SK-N-SH treated with all-trans-retinoic acid at 6 μM for 48 hours (cell line): ENCODE measurements around the gene SNX8.

Source experiments
- ATAC-seq: fragments of 200-7000 bp; cut with Tn5 transposase; 3 replicates; pipeline ENCODE4 v1.9.1; 2020; ENCODE audit warnings: mild to moderate bottlenecking, moderate library complexity
- ARNTL ChIP-seq: fragments of 450-650 bp; formaldehyde crosslinking; IDR thresholded peaks from 2 replicates; pipeline ENCODE4 v1.5.0; 2020; ENCODE audit warnings: low read depth, mild to moderate bottlenecking, moderate library complexity, borderline replicate concordance
- CSDC2 ChIP-seq: fragments of 250-450 bp; sonication (Bioruptor Pico); IDR thresholded peaks from 2 replicates; pipeline ENCODE4 v1.5.0; 2020; ENCODE audit warnings: mild to moderate bottlenecking, moderate library complexity
- CSRNP3 ChIP-seq: fragments of 250-450 bp; sonication (Bioruptor Pico); IDR thresholded peaks from 2 replicates; pipeline ENCODE4 v1.5.1; 2021; ENCODE audit warnings: mild to moderate bottlenecking, moderate library complexity
- GLIS3 ChIP-seq: fragments of 250-450 bp; sonication (Bioruptor Pico); IDR thresholded peaks from 2 replicates; pipeline ENCODE4 v1.5.0; 2020; ENCODE audit warnings: mild to moderate bottlenecking, moderate library complexity
- ISL1 ChIP-seq: fragments of 250-450 bp; sonication (Bioruptor Pico); IDR thresholded peaks from 2 replicates; pipeline ENCODE4 v2.1.2; 2022; ENCODE audit warnings: mild to moderate bottlenecking, moderate library complexity
- PATZ1 ChIP-seq: fragments of 250-450 bp; sonication (Bioruptor Pico); IDR thresholded peaks from 2 replicates; pipeline ENCODE4 v1.8.0; 2020; ENCODE audit warnings: mild to moderate bottlenecking, moderate library complexity, borderline replicate concordance
- PPARA ChIP-seq: fragments of 250-450 bp; sonication (Bioruptor Pico); IDR thresholded peaks from 2 replicates; pipeline ENCODE4 v1.5.0; 2020; ENCODE audit warnings: mild to moderate bottlenecking, borderline replicate concordance
- RARB ChIP-seq: fragments of 250-450 bp; sonication (Bioruptor Pico); IDR thresholded peaks from 2 replicates; pipeline ENCODE4 v1.8.0; 2021; ENCODE audit warnings: mild to moderate bottlenecking, moderate library complexity
- TCF4 ChIP-seq: fragments of 250-450 bp; sonication (Bioruptor Pico); IDR thresholded peaks from 2 replicates; pipeline ENCODE4 v1.8.0; 2021; ENCODE audit warnings: mild to moderate bottlenecking, moderate library complexity, borderline replicate concordance
- TOX ChIP-seq: fragments of 250-450 bp; sonication (Bioruptor Pico); IDR thresholded peaks from 2 replicates; pipeline ENCODE4 v1.8.0; 2021; ENCODE audit warnings: mild to moderate bottlenecking, moderate library complexity, borderline replicate concordance
- TSHZ2 ChIP-seq: fragments of 250-450 bp; sonication (Bioruptor Pico); IDR thresholded peaks from 2 replicates; pipeline ENCODE4 v1.5.0; 2020; ENCODE audit warnings: mild to moderate bottlenecking, moderate library complexity
- ZC3H10 ChIP-seq: fragments of 250-450 bp; sonication (Bioruptor Pico); IDR thresholded peaks from 2 replicates; pipeline ENCODE4 v1.5.1; 2021; ENCODE audit warnings: mild to moderate bottlenecking, moderate library complexity
- ZFP3 ChIP-seq: fragments of 250-450 bp; sonication (Bioruptor Pico); IDR thresholded peaks from 2 replicates; pipeline ENCODE4 v1.5.0; 2020; ENCODE audit warnings: mild to moderate bottlenecking, moderate library complexity
- ZNF565 ChIP-seq: fragments of 450-650 bp; formaldehyde crosslinking; conservative IDR thresholded peaks from 2 replicates; pipeline ENCODE4 v1.5.0; 2020; ENCODE audit warnings: low read depth, mild to moderate bottlenecking, moderate library complexity
- ZNF70 ChIP-seq: fragments of 450-650 bp; formaldehyde crosslinking; IDR thresholded peaks from 2 replicates; pipeline ENCODE4 v1.5.0; 2020; ENCODE audit warnings: mild to moderate bottlenecking, moderate library complexity
- ZNF8 ChIP-seq: fragments of 450-650 bp; formaldehyde crosslinking; IDR thresholded peaks from 2 replicates; pipeline ENCODE4 v1.5.0; 2020; ENCODE audit warnings: mild to moderate bottlenecking, moderate library complexity
- TF ChIP-seq, protein P1 (sequence below): fragments of 250-450 bp; sonication (Bioruptor Pico); IDR thresholded peaks from 2 replicates; pipeline ENCODE4 v1.8.0; 2021; ENCODE audit warnings: low read depth, mild to moderate bottlenecking, moderate library complexity, borderline replicate concordance

Gene SNX8

DNA sequence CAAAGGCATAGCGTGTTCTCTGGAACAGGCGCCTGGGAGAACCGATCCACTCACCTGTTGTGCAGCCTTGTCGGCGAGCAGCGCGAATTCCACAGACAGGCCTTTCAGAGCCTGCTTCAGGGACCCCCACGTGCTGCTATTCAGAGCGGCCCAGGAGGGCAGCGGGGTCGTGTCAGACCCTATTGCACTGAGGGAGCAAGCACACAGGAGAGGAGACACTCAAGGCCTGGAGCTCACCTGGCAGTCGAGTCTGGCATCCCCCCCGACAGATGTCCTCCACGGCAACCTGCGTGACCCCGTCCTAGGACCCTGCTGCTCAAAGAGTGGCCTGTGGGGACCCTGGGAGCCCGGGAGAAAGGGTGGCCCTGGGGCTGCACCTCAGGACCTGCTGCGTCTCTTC lies 51.1 kb downstream of the SNX8 start:
- ATAC-seq: no peak

GRCh38 chr7:2261611-2262010 lies 52.6 kb downstream of the SNX8 start:
- ATAC-seq: no peak
- TF ChIP-seq ZC3H10 (CRISPR knock-in tag): no peak
- TF ChIP-seq ZFP3 (CRISPR knock-in tag): no peak
- no peak for TF ChIP-seq GLIS3
- no peak for TF ChIP-seq ARNTL (CRISPR knock-in tag)
- TF ChIP-seq, protein P1, sequence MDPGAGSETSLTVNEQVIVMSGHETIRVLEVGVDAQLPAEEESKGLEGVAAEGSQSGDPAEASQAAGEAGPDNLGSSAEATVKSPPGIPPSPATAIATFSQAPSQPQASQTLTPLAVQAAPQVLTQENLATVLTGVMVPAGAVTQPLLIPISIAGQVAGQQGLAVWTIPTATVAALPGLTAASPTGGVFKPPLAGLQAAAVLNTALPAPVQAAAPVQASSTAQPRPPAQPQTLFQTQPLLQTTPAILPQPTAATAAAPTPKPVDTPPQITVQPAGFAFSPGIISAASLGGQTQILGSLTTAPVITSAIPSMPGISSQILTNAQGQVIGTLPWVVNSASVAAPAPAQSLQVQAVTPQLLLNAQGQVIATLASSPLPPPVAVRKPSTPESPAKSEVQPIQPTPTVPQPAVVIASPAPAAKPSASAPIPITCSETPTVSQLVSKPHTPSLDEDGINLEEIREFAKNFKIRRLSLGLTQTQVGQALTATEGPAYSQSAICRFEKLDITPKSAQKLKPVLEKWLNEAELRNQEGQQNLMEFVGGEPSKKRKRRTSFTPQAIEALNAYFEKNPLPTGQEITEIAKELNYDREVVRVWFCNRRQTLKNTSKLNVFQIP (CRISPR knock-in tag): no peak
- TF ChIP-seq TSHZ2: no peak
- TF ChIP-seq ISL1 (CRISPR knock-in tag): no peak
- no peak for TF ChIP-seq TOX (CRISPR knock-in tag)
- no peak for TF ChIP-seq CSRNP3 (CRISPR knock-in tag)
- TF ChIP-seq ZNF8 (CRISPR knock-in tag): no peak
- no peak for TF ChIP-seq CSDC2 (CRISPR knock-in tag)
- TF ChIP-seq PATZ1 (CRISPR knock-in tag): no peak
- no peak for TF ChIP-seq RARB
- no peak for TF ChIP-seq ZNF565 (CRISPR knock-in tag)
- TF ChIP-seq TCF4: no peak

More for the DNA sequence above, 51.1 kb downstream of the SNX8 start:
- TF ChIP-seq PATZ1 (CRISPR knock-in tag): no peak
- no peak for TF ChIP-seq TSHZ2
- TF ChIP-seq ZNF70: no peak
- TF ChIP-seq, protein P1 (CRISPR knock-in tag): no peak
- TF ChIP-seq ZNF565 (CRISPR knock-in tag): no peak
- no peak for TF ChIP-seq PPARA (CRISPR knock-in tag)
- TF ChIP-seq GLIS3: no peak
- TF ChIP-seq TCF4: no peak
